Central memory CD8-positive, alpha-beta T cell (primary cell): ENCODE results near the gene ADAM19.

Source experiments
- ATAC-seq: fragments of 150-1000 bp; cut with Tn5 transposase; replicated peaks from 2 replicates; pipeline ENCODE4 v1.10.0; 2022; ENCODE audit warnings: mild to moderate bottlenecking, moderate FRiP score, moderate number of reproducible peaks; ENCODE audit not compliant: poor library complexity, severe bottlenecking; ENCODE audit errors: extremely low read depth
- DNase-seq, 2 donors: peaks; one replicate each; pipeline ENCODE4 v3.0.0; 2021; ENCODE audit warnings: low spot score in 2 of 2
- H3K27ac Mint-ChIP-seq: one replicate; pipeline ENCODE4 v1.8.0; 2022; ENCODE audit warnings: low read depth, mild to moderate bottlenecking, moderate library complexity, mixed read lengths
- H3K27me3 Mint-ChIP-seq: one replicate; pipeline ENCODE4 v1.8.0; 2022; ENCODE audit warnings: mixed read lengths
- H3K36me3 Mint-ChIP-seq: one replicate; pipeline ENCODE4 v1.8.0; 2022; ENCODE audit warnings: mild to moderate bottlenecking, moderate library complexity, mixed read lengths; ENCODE audit not compliant: insufficient read depth
- H3K4me1 Mint-ChIP-seq: one replicate; pipeline ENCODE4 v1.8.0; 2022; ENCODE audit warnings: mixed read lengths
- H3K4me3 Mint-ChIP-seq: one replicate; pipeline ENCODE4 v1.8.0; 2022; ENCODE audit warnings: mild to moderate bottlenecking, moderate library complexity, mixed read lengths
- H3K9me3 Mint-ChIP-seq: one replicate; pipeline ENCODE4 v1.8.0; 2022; ENCODE audit warnings: mixed read lengths

Gene ADAM19

DNA sequence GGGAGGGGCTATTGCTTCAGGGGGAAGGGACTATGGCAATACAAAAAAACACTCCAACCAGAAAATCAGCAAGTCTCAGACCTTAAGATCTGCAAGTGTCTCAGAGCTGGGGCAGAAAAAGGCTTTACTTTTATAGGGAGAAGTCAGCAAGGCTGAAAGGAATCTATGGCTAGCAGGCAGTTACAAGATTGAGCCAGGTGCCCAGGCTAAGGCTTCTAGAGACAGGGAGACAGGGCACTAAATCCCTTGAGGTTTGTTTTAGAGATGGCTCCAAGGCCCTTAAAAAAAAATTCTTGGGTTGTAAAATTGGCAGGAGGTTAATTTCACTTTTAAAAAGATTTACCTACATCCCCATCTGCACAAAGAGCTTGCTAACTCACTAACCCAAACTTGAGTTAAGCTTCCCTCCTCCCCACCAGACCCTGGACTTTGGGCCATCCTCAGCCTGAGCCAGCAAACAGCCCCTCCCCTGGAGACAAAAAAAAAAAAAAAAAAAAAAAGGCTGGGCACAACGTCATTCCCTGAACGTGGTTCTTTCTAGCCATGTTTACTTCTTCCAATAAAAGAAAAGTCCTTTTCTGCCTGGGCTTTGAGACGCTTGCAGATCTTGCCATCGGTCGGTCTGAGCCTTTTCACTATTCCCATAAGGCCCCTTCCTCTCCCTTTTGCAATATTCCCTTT is 97.6 kb downstream of the ADAM19 start:
- Mint-ChIP-seq H3K4me3 (no peak overlapping the region), H3K36me3 (peaks cover 18% of the 10 kb centered on the region), H3K4me1 (no peaks in the 10 kb centered on the region), H3K27ac (no peak overlapping the region), H3K9me3 (no peaks in the 10 kb centered on the region), H3K27me3 (no peaks in the 10 kb centered on the region)
- no peak for DNase-seq
- ATAC-seq: no peak

GRCh38 chr5:157476702-157477408 is 98.7 kb downstream of the ADAM19 start:
- ATAC-seq (peak; percentile 36), DNase-seq (no peak)
- Mint-ChIP-seq H3K4me1 (no peaks in the 10 kb centered on the region), H3K27me3 (no peaks in the 10 kb centered on the region), H3K27ac (no peak overlapping the region), H3K36me3 (peaks cover 14% of the 10 kb centered on the region), H3K9me3 (no peaks in the 10 kb centered on the region), H3K4me3 (no peak overlapping the region)

DNA sequence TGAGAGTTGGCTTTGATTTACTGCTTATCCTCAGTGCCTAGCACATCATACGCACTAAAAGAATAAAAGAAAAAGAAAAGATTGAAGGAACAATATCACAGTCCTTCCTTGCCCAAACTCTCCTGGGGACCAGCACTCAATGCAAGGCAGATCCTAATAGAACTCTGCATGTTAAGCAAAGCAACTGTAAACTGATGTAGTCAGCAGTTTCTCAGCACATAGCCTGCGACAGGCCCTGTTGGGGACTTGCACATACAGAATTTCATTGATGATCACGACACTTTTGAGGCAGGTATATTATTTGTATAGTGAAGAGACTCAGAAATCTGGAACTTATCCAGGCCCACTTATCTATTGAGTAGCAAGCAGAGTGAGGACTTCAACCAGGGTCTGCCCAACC is 100.1 kb downstream of the ADAM19 start:
- H3K9me3 Mint-ChIP-seq: no peaks in the 10 kb centered on the region
- H3K36me3 Mint-ChIP-seq: peaks cover 11% of the 10 kb centered on the region
- H3K4me1 Mint-ChIP-seq: no peaks in the 10 kb centered on the region
- ATAC-seq (no peak), DNase-seq (no peak)
- peak overlapping the region; percentile 17 for H3K27ac Mint-ChIP-seq
- no peaks in the 10 kb centered on the region for H3K27me3 Mint-ChIP-seq
- H3K4me3 Mint-ChIP-seq: no peak overlapping the region

DNA sequence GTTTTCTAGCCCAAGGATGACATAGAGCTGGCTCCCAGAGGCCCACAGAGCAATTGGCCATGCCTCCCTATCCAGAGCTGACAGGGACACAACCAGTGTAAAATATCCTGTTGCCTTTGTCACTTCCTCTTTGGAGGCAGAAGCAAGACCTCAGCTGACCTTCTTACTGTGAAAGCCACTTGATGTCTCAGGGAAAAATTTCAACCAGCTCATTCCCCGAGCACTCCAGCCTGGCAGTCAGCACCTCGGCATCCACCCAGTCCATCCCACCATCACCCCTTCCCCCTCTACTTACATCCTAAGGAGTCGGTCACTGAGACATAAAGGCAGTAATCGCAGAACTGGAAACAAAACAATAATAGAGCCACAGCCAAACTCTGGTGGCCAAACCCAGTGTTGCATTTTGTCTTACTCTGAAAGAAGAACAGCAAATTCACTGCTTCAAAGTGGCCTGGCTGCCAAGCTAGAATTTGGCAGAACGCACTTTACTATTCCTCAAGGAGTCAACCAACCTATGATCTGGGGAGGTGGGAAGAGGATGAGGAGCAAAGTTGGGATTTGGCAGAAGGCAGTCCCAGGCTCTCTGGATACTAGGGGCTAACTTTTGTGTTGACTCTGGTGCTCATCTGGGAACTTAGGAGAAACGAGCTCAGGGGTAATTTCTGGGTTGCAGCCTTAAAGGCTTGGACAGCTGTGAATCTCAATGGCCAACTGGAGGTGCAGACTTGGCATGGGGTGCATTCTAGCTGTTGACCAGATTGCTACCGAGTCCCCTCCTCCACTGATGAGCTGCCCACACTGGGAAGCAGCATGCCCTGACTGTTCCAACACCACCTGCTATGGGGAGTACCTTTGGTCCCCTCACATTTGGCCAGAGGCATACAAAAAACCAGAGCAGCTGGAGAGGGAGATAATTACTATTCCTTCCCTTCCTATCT is 101.9 kb downstream of the ADAM19 start:
- no peak overlapping the region for H3K4me3 Mint-ChIP-seq
- no peaks in the 10 kb centered on the region for H3K4me1 Mint-ChIP-seq
- ATAC-seq (no peak), DNase-seq (no peak)
- H3K27ac Mint-ChIP-seq: no peak overlapping the region
- no peaks in the 10 kb centered on the region for H3K9me3 Mint-ChIP-seq
- no peaks in the 10 kb centered on the region for H3K27me3 Mint-ChIP-seq
- peaks cover 8% of the 10 kb centered on the region for H3K36me3 Mint-ChIP-seq

DNA sequence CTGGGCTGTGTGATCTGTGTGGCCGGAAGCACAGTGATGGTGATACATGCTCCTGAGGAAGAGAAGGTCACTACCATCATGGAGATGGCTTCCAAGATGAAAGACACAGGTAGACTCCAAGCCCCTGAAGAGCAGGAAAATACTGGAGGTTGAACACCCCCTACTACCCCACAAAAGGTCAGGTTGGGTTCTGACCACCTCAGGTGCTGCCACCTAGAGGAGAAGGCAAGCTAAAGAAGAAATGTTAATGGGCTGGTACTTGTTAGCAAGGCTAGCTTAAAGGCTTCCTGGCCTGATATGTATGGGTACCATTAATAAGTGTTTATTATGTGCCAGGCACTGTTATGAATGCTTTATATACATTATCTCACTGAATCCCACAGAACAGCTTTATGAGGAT is 103.9 kb downstream of the ADAM19 start:
- Mint-ChIP-seq H3K27ac (no peak overlapping the region), H3K36me3 (peaks cover under 1% of the 10 kb centered on the region), H3K4me3 (no peak overlapping the region), H3K27me3 (no peaks in the 10 kb centered on the region), H3K4me1 (no peaks in the 10 kb centered on the region), H3K9me3 (no peaks in the 10 kb centered on the region)
- DNase-seq: no peak
- no peak for ATAC-seq

DNA sequence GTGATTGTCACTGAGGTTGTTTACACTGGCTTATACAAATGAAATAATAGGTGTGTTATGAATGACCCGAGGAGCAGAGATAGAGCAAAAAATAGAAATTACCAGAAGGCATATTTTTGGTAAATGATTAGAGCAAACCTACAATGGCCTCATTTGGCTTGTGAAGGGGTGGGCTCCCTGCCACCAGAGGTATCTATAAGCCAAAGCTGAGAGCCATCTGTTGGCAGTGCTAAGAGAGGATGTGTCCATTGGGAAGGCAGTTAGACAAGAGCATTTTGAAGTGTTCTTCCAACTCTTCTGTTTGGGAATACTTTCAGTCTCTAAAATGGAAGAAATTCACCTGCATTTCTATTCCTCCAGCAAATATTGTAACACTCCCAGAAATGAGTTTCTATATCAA is 104.9 kb downstream of the ADAM19 start:
- Mint-ChIP-seq H3K27ac (peak overlapping the region; percentile 26), H3K9me3 (no peaks in the 10 kb centered on the region), H3K4me3 (no peak overlapping the region), H3K4me1 (no peaks in the 10 kb centered on the region), H3K27me3 (no peaks in the 10 kb centered on the region), H3K36me3 (no peaks in the 10 kb centered on the region)
- ATAC-seq: no peak
- DNase-seq: no peak

DNA sequence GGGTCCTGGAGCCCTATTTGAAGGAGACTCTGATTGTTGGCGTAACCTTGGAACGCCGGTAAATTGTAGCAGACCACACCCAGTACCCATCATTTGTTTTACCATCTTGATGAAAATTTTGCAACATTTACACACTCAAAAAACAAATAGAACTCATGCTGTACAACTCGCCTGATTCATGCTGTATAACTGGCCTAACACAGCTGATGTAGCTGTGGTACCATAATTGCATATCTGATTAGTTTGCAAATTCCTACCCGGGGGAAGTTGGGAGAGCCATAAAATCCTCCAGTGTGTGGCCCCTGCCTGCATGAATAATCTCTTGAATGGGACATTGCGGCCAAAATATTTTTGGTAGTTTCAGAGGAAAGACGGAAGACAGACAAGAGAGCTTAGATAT is 105.9 kb downstream of the ADAM19 start:
- H3K27me3 Mint-ChIP-seq: no peaks in the 10 kb centered on the region

DNA sequence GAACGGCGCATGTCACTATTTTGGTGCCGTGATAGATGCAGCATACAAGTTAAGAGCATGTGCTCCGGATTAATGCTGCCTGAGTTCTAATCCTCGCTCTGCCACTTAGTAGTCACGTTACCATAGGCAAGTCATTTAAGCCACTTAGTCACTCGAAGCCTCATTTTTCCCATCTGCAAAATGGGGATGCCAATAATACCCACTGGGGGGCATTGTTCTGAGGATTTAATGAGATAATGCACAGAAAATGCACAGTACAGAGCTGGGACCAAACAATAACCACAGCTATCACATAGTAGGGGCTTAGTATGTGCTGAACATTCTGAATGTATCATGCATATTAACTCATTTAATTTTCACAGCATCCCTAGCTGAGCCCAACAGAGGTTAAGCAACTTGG is 106.5 kb downstream of the ADAM19 start:
- H3K4me3 Mint-ChIP-seq: no peak overlapping the region
- no peaks in the 10 kb centered on the region for H3K9me3 Mint-ChIP-seq
- H3K27ac Mint-ChIP-seq: no peak overlapping the region
- no peaks in the 10 kb centered on the region for H3K36me3 Mint-ChIP-seq
- H3K27me3 Mint-ChIP-seq: no peaks in the 10 kb centered on the region
- ATAC-seq (no peak), DNase-seq (no peak)
- peaks cover 7% of the 10 kb centered on the region for H3K4me1 Mint-ChIP-seq

More for the DNA sequence above, 105.9 kb downstream of the ADAM19 start:
- Mint-ChIP-seq H3K4me1 (peaks cover 1% of the 10 kb centered on the region), H3K9me3 (no peaks in the 10 kb centered on the region), H3K4me3 (no peak overlapping the region), H3K36me3 (no peaks in the 10 kb centered on the region), H3K27ac (no peak overlapping the region)
- ATAC-seq (no peak), DNase-seq (no peak)

DNA sequence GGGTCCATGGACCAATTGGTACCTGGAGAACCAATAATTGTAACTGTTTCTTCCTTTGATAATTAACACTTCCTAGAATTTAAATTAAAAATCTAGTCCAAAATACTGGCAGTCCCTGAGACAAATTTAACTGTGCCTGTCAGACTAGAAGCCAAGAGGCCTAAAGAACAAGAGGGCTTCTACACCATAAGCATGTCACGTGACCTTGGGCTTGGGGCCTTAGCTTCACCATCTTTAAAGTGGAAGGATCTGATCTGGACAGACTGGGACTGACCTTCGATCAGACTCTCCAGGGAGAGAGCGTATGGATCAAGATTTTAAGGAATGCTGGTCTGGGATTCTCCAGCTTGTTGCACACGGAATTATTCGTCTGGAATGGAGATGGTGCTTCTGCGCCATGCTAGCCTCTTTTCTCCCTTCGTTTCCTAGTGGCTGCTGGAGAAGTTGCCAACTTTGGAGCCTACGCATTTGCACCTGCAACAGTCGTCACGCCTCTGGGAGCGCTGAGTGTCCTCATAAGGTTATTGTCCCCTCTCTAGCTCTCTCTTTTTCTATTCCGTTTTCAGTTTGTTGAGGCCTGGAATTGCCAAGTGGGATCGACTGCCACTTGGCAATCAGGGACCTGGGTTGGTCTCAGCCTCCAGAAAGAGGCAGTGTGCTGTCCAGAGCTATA is 107.1 kb downstream of the ADAM19 start:
- DNase-seq (no peak), ATAC-seq (no peak)
- no peaks in the 10 kb centered on the region for H3K9me3 Mint-ChIP-seq
- H3K4me1 Mint-ChIP-seq: peaks cover 12% of the 10 kb centered on the region
- no peak overlapping the region for H3K4me3 Mint-ChIP-seq
- H3K36me3 Mint-ChIP-seq: no peaks in the 10 kb centered on the region
- no peaks in the 10 kb centered on the region for H3K27me3 Mint-ChIP-seq
- H3K27ac Mint-ChIP-seq: no peak overlapping the region

- no peak for DNase-seq
- ATAC-seq: no peak
- Mint-ChIP-seq H3K27me3 (peaks cover 15% of the 10 kb centered on the region), H3K27ac (no peak overlapping the region), H3K36me3 (no peaks in the 10 kb centered on the region), H3K4me1 (peaks cover 12% of the 10 kb centered on the region), H3K4me3 (peak overlapping the region; percentile 33), H3K9me3 (no peaks in the 10 kb centered on the region)
Observed at GRCh38 chr5:157464519-157465171, 110.9 kb downstream of the ADAM19 start.

GRCh38 chr5:157463621-157464518 is 111.7 kb downstream of the ADAM19 start:
- DNase-seq (no peak), ATAC-seq (no peak)
- Mint-ChIP-seq H3K27ac (no peak overlapping the region), H3K9me3 (no peaks in the 10 kb centered on the region), H3K27me3 (peaks cover 15% of the 10 kb centered on the region), H3K4me3 (peak overlapping the region; percentile 33), H3K4me1 (peaks cover 12% of the 10 kb centered on the region), H3K36me3 (no peaks in the 10 kb centered on the region)
